ENCODE results near the gene SLC25A22. TPM values are rescaled to one million over a fixed set of nuclear protein-coding genes. Genes with fewer than 3 reads are reported as not detected.

The SLC25A22 gene
- polyA plus RNA-seq, 2 donors, result 10.2 TPM

GRCh38 chr11:816433-816779 is 18.3 kb upstream of the SLC25A22 start:
- Histone ChIP-seq H3K9me3 (ENCODE audit: control insufficient read depth in 2 of 2, insufficient read depth in 1 of 2, low read depth in 1 of 2, low read length in 1 of 2) (no peaks in the 10 kb centered on the region), H3K27ac (ENCODE audit: low read depth in 2 of 2, low read length in 1 of 2) (no peak overlapping the region), H3K36me3 (ENCODE audit: control insufficient read depth in 2 of 2, insufficient read depth in 2 of 2, low read length in 1 of 2) (peaks cover 9 to 23% of the 10 kb centered on the region in 2 donors), H3K4me1 (ENCODE audit: control insufficient read depth in 2 of 2, insufficient read depth in 2 of 2, low read length in 1 of 2) (peaks cover 9 to 23% of the 10 kb centered on the region in 2 donors), H3K4me3 (ENCODE audit: low read depth in 1 of 2, low read length in 2 of 2) (no peak overlapping the region), H3K27me3 (ENCODE audit: control insufficient read depth in 1 of 2, insufficient read depth in 2 of 2, low read length in 2 of 2) (no peaks in the 10 kb centered on the region)
- WGBS, 2 donors, result 78 to 82% methylated on average over 11 of the region's 11 CpGs

DNA sequence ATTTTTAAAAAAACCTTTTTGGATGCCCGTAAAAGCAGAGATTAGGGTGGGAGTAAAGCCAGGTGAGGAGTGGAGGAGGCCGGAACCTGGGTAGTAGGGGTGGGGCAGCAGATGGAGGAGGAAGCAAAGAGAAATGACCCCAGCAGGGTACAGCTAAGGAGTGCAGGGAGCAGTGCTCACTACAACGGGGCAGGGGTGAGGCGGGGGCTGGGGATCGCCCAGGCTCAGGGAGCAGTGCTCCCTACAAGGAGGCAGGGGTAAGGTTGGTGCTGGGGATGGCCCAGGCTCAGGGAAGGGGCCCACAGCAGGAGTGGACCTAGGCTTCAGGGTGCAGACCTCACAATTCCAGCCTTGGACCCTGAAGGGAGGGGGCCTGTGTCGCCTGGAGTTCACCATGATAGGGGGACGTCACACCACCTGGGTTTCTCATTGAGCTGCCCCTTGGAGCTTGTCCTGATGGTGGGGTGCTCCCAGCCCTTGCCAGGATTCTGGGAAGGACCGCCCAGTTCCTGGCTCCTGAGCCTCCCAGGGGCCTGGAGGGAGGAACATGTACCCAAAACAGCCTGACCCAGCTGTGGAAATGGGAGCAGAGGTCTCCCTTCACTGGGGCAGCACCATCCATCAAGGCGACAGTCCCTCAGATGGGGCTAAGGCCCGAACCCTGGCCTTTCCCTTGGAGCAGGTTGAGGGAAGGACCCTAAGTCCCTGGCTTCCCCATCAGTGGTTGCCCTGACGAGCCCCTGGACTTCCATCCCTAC is 17.8 kb upstream of the SLC25A22 start:
- no peaks in the 10 kb centered on the region for H3K9me3 ChIP-seq (ENCODE audit: control insufficient read depth in 2 of 2, insufficient read depth in 1 of 2, low read depth in 1 of 2, low read length in 1 of 2)
- WGBS, 2 donors, result 83 to 84% methylated on average over 11 of the region's 11 CpGs
- H3K36me3 ChIP-seq (ENCODE audit: control insufficient read depth in 2 of 2, insufficient read depth in 2 of 2, low read length in 1 of 2), result peaks cover 9 to 25% of the 10 kb centered on the region in 2 donors
- H3K4me3 ChIP-seq (ENCODE audit: low read depth in 1 of 2, low read length in 2 of 2), result no peak overlapping the region
- peaks cover 4 to 18% of the 10 kb centered on the region in 2 donors for H3K4me1 ChIP-seq (ENCODE audit: control insufficient read depth in 2 of 2, insufficient read depth in 2 of 2, low read length in 1 of 2)
- no peaks in the 10 kb centered on the region for H3K27me3 ChIP-seq (ENCODE audit: control insufficient read depth in 1 of 2, insufficient read depth in 2 of 2, low read length in 2 of 2)
- H3K27ac ChIP-seq (ENCODE audit: low read depth in 2 of 2, low read length in 1 of 2), result no peak overlapping the region

DNA sequence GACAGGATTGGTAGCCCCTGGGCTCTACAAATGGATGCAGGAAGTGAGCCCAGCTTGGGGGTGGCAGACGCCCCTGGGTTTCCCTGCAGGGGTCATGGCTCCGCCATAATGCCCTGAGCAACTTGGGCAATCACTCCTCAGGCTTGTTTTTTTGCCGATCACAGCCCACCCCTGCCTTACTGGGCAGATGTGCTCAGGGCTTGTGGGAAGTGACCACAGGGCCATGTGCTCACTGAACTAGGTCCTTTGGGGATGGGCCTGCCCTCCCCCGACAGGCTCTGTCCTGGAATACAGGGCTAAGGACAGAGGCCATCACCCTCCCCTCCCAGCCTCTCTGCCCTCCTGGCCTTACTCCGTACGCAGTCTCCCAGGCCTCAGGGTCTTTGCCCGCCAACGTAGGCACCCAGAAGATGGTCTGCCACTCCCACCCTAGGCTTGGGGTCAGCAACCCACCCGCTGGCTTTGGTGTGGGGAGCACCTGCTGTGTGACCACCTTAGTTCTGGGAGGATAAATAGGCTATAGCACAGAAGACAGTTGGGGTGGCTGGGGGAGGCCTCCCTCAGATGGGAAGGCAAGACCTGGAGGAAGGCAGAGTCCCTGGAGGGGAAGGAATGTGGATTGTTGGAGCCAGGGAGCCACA is 15.5 kb upstream of the SLC25A22 start:
- Histone ChIP-seq H3K27me3 (ENCODE audit: control insufficient read depth in 1 of 2, insufficient read depth in 2 of 2, low read length in 2 of 2) (no peaks in the 10 kb centered on the region), H3K27ac (ENCODE audit: low read depth in 2 of 2, low read length in 1 of 2) (peak overlapping the region in 1 of 2 donors; percentile 0), H3K4me1 (ENCODE audit: control insufficient read depth in 2 of 2, insufficient read depth in 2 of 2, low read length in 1 of 2) (peaks cover 0 to 11% of the 10 kb centered on the region in 2 donors), H3K9me3 (ENCODE audit: control insufficient read depth in 2 of 2, insufficient read depth in 1 of 2, low read depth in 1 of 2, low read length in 1 of 2) (no peaks in the 10 kb centered on the region), H3K4me3 (ENCODE audit: low read depth in 1 of 2, low read length in 2 of 2) (no peak overlapping the region), H3K36me3 (ENCODE audit: control insufficient read depth in 2 of 2, insufficient read depth in 2 of 2, low read length in 1 of 2) (peaks cover 9 to 25% of the 10 kb centered on the region in 2 donors)
- 82 to 84% methylated on average over 9 of the region's 9 CpGs for WGBS, 2 donors

DNA sequence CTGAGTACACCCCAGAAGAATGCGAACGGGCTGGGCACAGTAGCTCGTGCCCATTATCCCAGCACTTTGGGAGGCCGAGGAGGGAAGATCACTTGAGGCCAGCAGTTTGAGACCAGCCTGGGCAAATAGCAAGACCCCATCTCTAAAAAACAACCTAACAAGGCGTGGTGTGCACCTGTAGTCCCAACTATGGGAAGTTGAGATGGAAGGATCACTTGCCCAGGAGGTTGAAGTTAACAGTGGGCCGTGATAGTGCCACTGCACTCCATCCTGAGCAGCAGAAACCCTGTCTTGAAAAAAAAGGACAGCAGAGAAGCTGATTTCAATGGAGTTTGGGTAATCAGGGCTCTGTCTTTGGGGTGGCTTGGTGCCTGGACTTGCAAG is 15.0 kb upstream of the SLC25A22 start:
- Histone ChIP-seq H3K4me3 (ENCODE audit: low read depth in 1 of 2, low read length in 2 of 2) (no peak overlapping the region), H3K9me3 (ENCODE audit: control insufficient read depth in 2 of 2, insufficient read depth in 1 of 2, low read depth in 1 of 2, low read length in 1 of 2) (no peaks in the 10 kb centered on the region), H3K27me3 (ENCODE audit: control insufficient read depth in 1 of 2, insufficient read depth in 2 of 2, low read length in 2 of 2) (no peaks in the 10 kb centered on the region), H3K36me3 (ENCODE audit: control insufficient read depth in 2 of 2, insufficient read depth in 2 of 2, low read length in 1 of 2) (peaks cover 9 to 25% of the 10 kb centered on the region in 2 donors), H3K4me1 (ENCODE audit: control insufficient read depth in 2 of 2, insufficient read depth in 2 of 2, low read length in 1 of 2) (peaks cover 0 to 8% of the 10 kb centered on the region in 2 donors), H3K27ac (ENCODE audit: low read depth in 2 of 2, low read length in 1 of 2) (peak overlapping the region in 1 of 2 donors; percentile 0)
- WGBS, 2 donors, result 86 to 91% methylated on average over 6 of the region's 6 CpGs

DNA sequence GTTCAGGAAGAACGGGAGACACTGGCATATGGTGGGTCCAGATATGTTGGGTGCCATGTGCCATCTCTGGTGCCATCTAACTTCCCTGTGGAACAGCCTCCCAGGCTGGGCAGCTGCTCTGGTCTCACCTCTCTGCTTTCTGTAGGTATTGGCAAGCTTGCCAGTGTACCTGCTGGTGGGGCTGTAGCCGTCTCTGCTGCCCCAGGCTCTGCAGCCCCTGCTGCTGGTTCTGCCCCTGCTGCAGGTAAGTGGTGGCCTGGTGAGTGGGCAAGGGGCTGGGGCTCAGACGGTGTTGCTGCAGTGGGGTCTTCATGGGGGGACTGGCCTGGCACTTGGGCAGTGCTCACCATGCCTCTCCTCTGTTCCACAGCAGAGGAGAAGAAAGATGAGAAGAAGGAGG is 14.3 kb upstream of the SLC25A22 start:
- Histone ChIP-seq H3K4me3 (ENCODE audit: low read depth in 1 of 2, low read length in 2 of 2) (no peak overlapping the region), H3K9me3 (ENCODE audit: control insufficient read depth in 2 of 2, insufficient read depth in 1 of 2, low read depth in 1 of 2, low read length in 1 of 2) (no peaks in the 10 kb centered on the region), H3K27me3 (ENCODE audit: control insufficient read depth in 1 of 2, insufficient read depth in 2 of 2, low read length in 2 of 2) (no peaks in the 10 kb centered on the region), H3K36me3 (ENCODE audit: control insufficient read depth in 2 of 2, insufficient read depth in 2 of 2, low read length in 1 of 2) (peaks cover 9 to 25% of the 10 kb centered on the region in 2 donors), H3K27ac (ENCODE audit: low read depth in 2 of 2, low read length in 1 of 2) (peak overlapping the region in 1 of 2 donors; percentile 13), H3K4me1 (ENCODE audit: control insufficient read depth in 2 of 2, insufficient read depth in 2 of 2, low read length in 1 of 2) (peaks cover 0 to 8% of the 10 kb centered on the region in 2 donors)
- 83 to 88% methylated on average over 3 of the region's 3 CpGs for WGBS, 2 donors

GRCh38 chr11:811446-812245 is 13.6 kb upstream of the SLC25A22 start:
- peaks cover 0 to 8% of the 10 kb centered on the region in 2 donors for H3K4me1 ChIP-seq (ENCODE audit: control insufficient read depth in 2 of 2, insufficient read depth in 2 of 2, low read length in 1 of 2)
- H3K9me3 ChIP-seq (ENCODE audit: control insufficient read depth in 2 of 2, insufficient read depth in 1 of 2, low read depth in 1 of 2, low read length in 1 of 2), result no peaks in the 10 kb centered on the region
- H3K36me3 ChIP-seq (ENCODE audit: control insufficient read depth in 2 of 2, insufficient read depth in 2 of 2, low read length in 1 of 2), result peaks cover 9 to 25% of the 10 kb centered on the region in 2 donors
- H3K27ac ChIP-seq (ENCODE audit: low read depth in 2 of 2, low read length in 1 of 2), result peak overlapping the region in 1 of 2 donors; percentile 13
- peak overlapping the region in 1 of 2 donors; percentile 97 for H3K4me3 ChIP-seq (ENCODE audit: low read depth in 1 of 2, low read length in 2 of 2)
- no peaks in the 10 kb centered on the region for H3K27me3 ChIP-seq (ENCODE audit: control insufficient read depth in 1 of 2, insufficient read depth in 2 of 2, low read length in 2 of 2)
- WGBS, 2 donors, result 64 to 66% methylated on average over 14 of the region's 14 CpGs

DNA sequence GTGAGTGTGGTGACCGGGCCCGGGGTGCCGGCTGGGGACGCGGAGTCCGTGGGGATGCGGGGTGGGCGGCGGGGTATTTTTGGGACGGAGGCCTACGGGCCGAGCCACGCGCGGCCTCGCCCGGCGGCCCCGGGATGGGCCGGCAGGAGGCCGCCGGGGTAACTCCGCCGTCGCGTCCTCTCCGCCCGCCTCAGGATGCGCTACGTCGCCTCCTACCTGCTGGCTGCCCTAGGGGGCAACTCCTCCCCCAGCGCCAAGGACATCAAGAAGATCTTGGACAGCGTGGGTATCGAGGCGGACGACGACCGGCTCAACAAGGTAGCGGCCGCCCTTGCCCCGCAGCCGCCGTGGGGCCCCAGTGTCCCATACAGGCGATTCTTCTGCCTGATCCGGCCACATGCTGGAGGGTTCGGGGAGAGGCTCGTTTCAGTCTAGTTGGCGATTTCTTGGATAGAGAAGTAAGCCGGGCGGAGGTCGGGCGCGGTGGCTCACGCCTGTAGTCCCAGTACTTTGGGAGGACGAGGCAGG is 12.0 kb upstream of the SLC25A22 start:
- WGBS, 2 donors, result 0 to 1% methylated on average over 36 to 55 of the region's 55 CpGs
- Histone ChIP-seq H3K36me3 (ENCODE audit: control insufficient read depth in 2 of 2, insufficient read depth in 2 of 2, low read length in 1 of 2) (peaks cover 9 to 25% of the 10 kb centered on the region in 2 donors), H3K27me3 (ENCODE audit: control insufficient read depth in 1 of 2, insufficient read depth in 2 of 2, low read length in 2 of 2) (no peaks in the 10 kb centered on the region), H3K4me3 (ENCODE audit: low read depth in 1 of 2, low read length in 2 of 2) (peak overlapping the region; percentile 87 to 97), H3K9me3 (ENCODE audit: control insufficient read depth in 2 of 2, insufficient read depth in 1 of 2, low read depth in 1 of 2, low read length in 1 of 2) (no peaks in the 10 kb centered on the region), H3K4me1 (ENCODE audit: control insufficient read depth in 2 of 2, insufficient read depth in 2 of 2, low read length in 1 of 2) (peaks cover 0 to 11% of the 10 kb centered on the region in 2 donors), H3K27ac (ENCODE audit: low read depth in 2 of 2, low read length in 1 of 2) (peak overlapping the region; percentile 81 to 92)

DNA sequence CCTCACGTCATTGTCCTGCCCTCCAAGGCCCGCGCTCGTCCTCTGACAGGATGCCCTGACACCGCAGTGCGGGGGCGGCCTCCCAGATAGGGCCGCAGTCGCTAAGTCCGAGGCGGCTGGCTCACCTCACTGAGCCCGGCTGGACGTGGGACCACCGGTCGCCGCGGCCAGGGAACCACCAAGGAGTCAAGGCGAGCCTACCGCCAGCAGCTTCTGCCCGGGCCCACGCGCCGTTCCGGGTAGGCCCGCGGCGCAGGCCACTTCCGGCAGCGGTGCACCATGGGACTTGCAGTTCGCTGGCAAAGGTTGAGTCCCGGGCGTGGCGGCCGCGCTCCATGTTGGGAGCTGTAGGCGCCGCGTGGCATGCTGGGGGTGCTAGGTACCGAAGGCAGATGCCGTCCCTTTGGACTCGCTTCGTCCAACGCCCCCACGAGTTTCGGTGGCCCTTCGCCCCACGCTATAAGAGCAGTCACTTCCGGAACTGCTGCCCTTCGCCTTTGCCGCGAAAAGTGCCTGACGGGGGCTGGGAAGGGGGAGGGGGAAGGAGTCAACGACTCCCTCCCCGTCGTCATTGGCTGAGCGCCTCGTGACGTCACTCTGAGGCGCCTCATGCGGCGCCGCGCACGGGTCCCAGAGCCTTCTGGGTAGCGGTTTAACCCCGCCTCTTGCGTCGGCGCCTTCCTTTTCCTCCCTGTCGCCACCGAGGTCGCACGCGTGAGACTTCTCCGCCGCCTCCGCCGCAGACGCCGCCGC is 11.4 kb upstream of the SLC25A22 start, which contains the start of gene RPLP2:
TSS of gene RPLP2 (plus strand) at position 681 of the 753 bp plus-strand sequence. CDS start 268 bp downstream, outside the sequence.
- no peaks in the 10 kb centered on the region for H3K27me3 ChIP-seq (ENCODE audit: control insufficient read depth in 1 of 2, insufficient read depth in 2 of 2, low read length in 2 of 2)
- peaks cover 9 to 25% of the 10 kb centered on the region in 2 donors for H3K36me3 ChIP-seq (ENCODE audit: control insufficient read depth in 2 of 2, insufficient read depth in 2 of 2, low read length in 1 of 2)
- peak within 1 kb of the TSS; percentile 98 for H3K27ac ChIP-seq (ENCODE audit: low read depth in 2 of 2, low read length in 1 of 2)
- peaks cover 0 to 14% of the 10 kb centered on the region in 2 donors for H3K4me1 ChIP-seq (ENCODE audit: control insufficient read depth in 2 of 2, insufficient read depth in 2 of 2, low read length in 1 of 2)
- H3K4me3 ChIP-seq (ENCODE audit: low read depth in 1 of 2, low read length in 2 of 2), result peak within 1 kb of the TSS; percentile 87 to 97
- WGBS, 2 donors, result 0 to 1% methylated on average over 68 to 81 of the region's 81 CpGs
- no peaks in the 10 kb centered on the region for H3K9me3 ChIP-seq (ENCODE audit: control insufficient read depth in 2 of 2, insufficient read depth in 1 of 2, low read depth in 1 of 2, low read length in 1 of 2)

Data from esophagus (tissue), 2 donors.